GM21737 (cell line): ENCODE measurements around the gene KIAA1586.

Source experiments
- ATAC-seq: cut with Tn5 transposase; IDR thresholded peaks from one replicate; pipeline ENCODE4 v1.9.1; 2021; ENCODE audit warnings: mild to moderate bottlenecking, moderate library complexity; ENCODE audit not compliant: unreplicated experiment

Gene KIAA1586

GRCh38 chr6:57102976-57103375 is 56.5 kb downstream of the KIAA1586 start:
- no peak for ATAC-seq

- no peak for ATAC-seq
Measured at GRCh38 chr6:57104336-57104735, 57.8 kb downstream of the KIAA1586 start.
